GM12874 (cell line): ENCODE measurements around the gene DGAT2.

Experiments used
- CTCF ChIP-seq: IDR thresholded peaks from 2 replicates; pipeline ENCODE4 v1.5.1; 2011; ENCODE audit warnings: low read depth, mild to moderate bottlenecking, control low read depth, low read length, moderate library complexity; ENCODE audit not compliant: insufficient read depth

The DGAT2 gene

GRCh38 chr11:75809991-75810390 lies 41.4 kb downstream of the DGAT2 start:
- no peak for TF ChIP-seq CTCF

GRCh38 chr11:75810637-75811390 lies 42.2 kb downstream of the DGAT2 start:
- TF ChIP-seq CTCF, result no peak

- TF ChIP-seq CTCF, result no peak
Observed at GRCh38 chr11:75811485-75811884, 42.9 kb downstream of the DGAT2 start.

GRCh38 chr11:75812542-75813040 lies 44.0 kb downstream of the DGAT2 start:
- no peak for TF ChIP-seq CTCF

- no peak for TF ChIP-seq CTCF
Observed at GRCh38 chr11:75813124-75813523, 44.5 kb downstream of the DGAT2 start.

GRCh38 chr11:75813622-75814039 lies 45.1 kb downstream of the DGAT2 start:
- no peak for TF ChIP-seq CTCF

- no peak for TF ChIP-seq CTCF
Observed at GRCh38 chr11:75814363-75814676, 45.7 kb downstream of the DGAT2 start.
